ENCODE results near the gene RBMS3.

GRCh38 chr3:29561651-29562149 is 280.8 kb downstream of the RBMS3 start:
- TF ChIP-seq CTCF (conservative IDR thresholded peaks at IDR 0.05; ENCODE audit: low read depth in 2 of 2) (no peak), EZH2 (IDR thresholded peaks at IDR 0.05; ENCODE audit: low read depth, unreplicated experiment) (no peak), CREB1 (CRISPR knock-in tag; IDR thresholded peaks at IDR 0.05; ENCODE audit: low read depth) (no peak), POLR2AphosphoS5 (IDR thresholded peaks at IDR 0.05; ENCODE audit: low read depth) (no peak)
- TF ChIP-seq, protein P1, sequence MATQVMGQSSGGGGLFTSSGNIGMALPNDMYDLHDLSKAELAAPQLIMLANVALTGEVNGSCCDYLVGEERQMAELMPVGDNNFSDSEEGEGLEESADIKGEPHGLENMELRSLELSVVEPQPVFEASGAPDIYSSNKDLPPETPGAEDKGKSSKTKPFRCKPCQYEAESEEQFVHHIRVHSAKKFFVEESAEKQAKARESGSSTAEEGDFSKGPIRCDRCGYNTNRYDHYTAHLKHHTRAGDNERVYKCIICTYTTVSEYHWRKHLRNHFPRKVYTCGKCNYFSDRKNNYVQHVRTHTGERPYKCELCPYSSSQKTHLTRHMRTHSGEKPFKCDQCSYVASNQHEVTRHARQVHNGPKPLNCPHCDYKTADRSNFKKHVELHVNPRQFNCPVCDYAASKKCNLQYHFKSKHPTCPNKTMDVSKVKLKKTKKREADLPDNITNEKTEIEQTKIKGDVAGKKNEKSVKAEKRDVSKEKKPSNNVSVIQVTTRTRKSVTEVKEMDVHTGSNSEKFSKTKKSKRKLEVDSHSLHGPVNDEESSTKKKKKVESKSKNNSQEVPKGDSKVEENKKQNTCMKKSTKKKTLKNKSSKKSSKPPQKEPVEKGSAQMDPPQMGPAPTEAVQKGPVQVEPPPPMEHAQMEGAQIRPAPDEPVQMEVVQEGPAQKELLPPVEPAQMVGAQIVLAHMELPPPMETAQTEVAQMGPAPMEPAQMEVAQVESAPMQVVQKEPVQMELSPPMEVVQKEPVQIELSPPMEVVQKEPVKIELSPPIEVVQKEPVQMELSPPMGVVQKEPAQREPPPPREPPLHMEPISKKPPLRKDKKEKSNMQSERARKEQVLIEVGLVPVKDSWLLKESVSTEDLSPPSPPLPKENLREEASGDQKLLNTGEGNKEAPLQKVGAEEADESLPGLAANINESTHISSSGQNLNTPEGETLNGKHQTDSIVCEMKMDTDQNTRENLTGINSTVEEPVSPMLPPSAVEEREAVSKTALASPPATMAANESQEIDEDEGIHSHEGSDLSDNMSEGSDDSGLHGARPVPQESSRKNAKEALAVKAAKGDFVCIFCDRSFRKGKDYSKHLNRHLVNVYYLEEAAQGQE (IDR thresholded peaks at IDR 0.05; ENCODE audit: unreplicated experiment), result no peak
